Loucy (cell line): ENCODE data around the gene CNTN4.

Source experiments
- CTCF ChIP-seq: fragments of 200-600 bp; sonication (generic); conservative IDR thresholded peaks from 2 replicates; pipeline ENCODE4 v1.5.1; 2014; ENCODE audit warnings: mild to moderate bottlenecking, antibody characterized with exemption, low read length
- EZH2phosphoT487 ChIP-seq: fragments of 200-600 bp; IDR thresholded peaks from 2 replicates; pipeline ENCODE4 v1.6.1; 2018; ENCODE audit warnings: antibody characterized with exemption, mild to moderate bottlenecking, moderate library complexity, borderline replicate concordance

DNA sequence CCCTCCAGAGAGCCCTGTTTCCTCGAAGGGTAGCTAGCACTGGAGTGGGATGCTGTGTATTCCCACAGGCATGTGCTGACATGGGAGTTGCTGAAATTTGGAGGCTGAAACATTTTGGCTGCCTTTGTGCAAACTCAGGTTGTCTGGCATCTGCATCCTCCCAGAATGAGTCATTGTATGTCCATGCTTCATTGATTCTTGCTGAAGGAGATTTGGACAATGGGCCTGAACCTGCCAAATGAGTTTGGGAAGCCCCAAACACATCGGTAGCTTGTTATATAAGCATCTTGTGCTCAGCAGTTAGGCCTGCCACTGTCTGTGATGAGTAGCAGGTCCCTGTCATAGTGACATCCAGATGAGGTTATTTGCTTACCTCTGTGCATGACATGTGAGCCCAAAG, 851.5 kb downstream of the CNTN4 start:
- no peak for TF ChIP-seq CTCF
- TF ChIP-seq EZH2phosphoT487, result no peak
